ENCODE results near the gene PBLD. TPM values are rescaled to one million over a fixed set of nuclear protein-coding genes. Genes with fewer than 3 reads are reported as not detected.

Gene PBLD
- total and polyA plus RNA-seq, 9 of the 15 experiments (the other 6 are each of a cell fraction or from before 2014, with no cell fraction given): 1.2 to 4.3 (median 2.5) TPM

DNA sequence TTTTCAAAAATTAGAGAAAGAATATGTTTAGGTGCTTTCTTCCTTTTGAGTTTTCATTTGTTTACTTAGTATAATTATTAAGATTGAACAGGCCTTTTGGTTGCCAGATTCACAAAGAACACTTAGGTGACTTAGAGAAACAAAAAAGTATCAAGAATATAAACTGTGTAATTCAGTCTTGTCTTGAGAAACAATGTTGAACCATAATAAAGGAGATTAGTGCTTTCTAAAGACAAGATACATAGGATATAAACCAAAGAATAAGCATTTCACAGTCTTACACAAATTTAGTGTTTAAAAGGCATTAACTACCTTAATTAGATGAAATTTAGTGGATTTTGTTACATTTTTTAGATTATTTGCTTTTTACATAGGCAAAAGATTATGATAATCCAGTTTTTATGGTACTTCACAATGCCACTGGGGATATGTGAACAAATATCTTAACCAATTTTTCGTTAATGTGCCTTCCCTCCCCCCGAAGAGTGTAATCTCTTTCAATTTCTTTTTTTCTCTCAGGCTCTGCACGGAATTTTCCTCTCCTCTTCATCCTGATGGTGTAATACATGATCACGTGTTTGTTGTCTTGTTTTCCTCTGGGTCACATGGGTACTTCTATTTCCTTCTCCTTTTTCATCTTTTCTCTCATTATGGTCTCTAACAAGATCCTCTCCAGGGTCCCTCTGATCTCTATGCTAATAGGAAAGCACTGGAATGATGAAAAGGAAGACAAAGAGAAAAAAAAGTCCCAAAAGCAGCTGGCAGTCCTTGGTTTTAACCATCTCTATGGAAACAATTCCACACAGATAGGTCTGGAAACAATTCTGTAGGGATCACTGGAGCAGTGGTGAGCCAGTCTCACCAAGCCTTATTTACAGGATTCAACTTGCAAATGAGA is 4.6 kb downstream of the PBLD start (continued):
- TF ChIP-seq, protein P1, sequence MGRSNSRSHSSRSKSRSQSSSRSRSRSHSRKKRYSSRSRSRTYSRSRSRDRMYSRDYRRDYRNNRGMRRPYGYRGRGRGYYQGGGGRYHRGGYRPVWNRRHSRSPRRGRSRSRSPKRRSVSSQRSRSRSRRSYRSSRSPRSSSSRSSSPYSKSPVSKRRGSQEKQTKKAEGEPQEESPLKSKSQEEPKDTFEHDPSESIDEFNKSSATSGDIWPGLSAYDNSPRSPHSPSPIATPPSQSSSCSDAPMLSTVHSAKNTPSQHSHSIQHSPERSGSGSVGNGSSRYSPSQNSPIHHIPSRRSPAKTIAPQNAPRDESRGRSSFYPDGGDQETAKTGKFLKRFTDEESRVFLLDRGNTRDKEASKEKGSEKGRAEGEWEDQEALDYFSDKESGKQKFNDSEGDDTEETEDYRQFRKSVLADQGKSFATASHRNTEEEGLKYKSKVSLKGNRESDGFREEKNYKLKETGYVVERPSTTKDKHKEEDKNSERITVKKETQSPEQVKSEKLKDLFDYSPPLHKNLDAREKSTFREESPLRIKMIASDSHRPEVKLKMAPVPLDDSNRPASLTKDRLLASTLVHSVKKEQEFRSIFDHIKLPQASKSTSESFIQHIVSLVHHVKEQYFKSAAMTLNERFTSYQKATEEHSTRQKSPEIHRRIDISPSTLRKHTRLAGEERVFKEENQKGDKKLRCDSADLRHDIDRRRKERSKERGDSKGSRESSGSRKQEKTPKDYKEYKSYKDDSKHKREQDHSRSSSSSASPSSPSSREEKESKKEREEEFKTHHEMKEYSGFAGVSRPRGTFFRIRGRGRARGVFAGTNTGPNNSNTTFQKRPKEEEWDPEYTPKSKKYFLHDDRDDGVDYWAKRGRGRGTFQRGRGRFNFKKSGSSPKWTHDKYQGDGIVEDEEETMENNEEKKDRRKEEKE (IDR thresholded peaks at IDR 0.05; ENCODE audit: borderline replicate concordance in 1 of 2, control insufficient read depth in 1 of 2, low read depth in 2 of 2, low read length in 1 of 2): 0 out of 4 replicates have a peak, but pooled peaks of 1 of the 2 experiments have one; percentile 4
- TF ChIP-seq DNMT1 (IDR thresholded peaks at IDR 0.05) (0 out of 2 replicates have a peak, but pooled peaks have one; percentile 38), ZKSCAN1 (IDR thresholded peaks at IDR 0.05; ENCODE audit: low read depth, low read length) (no peak), ZNF766 (CRISPR knock-in tag; conservative IDR thresholded peaks at IDR 0.05) (no peak), RCOR1 (IDR thresholded peaks at IDR 0.05; ENCODE audit: borderline replicate concordance in 1 of 2, low read depth in 2 of 2, low read length in 2 of 2) (no peak), MYC (IDR thresholded peaks at IDR 0.05; ENCODE audit: low read depth, low read length) (0 out of 2 replicates have a peak, but pooled peaks have one; percentile 20), MYC (CRISPR knock-in tag; IDR thresholded peaks at IDR 0.05; ENCODE audit: borderline replicate concordance, low read depth) (no peak), ZFP30 (CRISPR knock-in tag; IDR thresholded peaks at IDR 0.05; ENCODE audit: borderline replicate concordance) (0 out of 2 replicates have a peak, but pooled peaks have one; percentile 48), ERF (CRISPR knock-in tag; IDR thresholded peaks at IDR 0.05) (no peak), ZNF3 (CRISPR knock-in tag; IDR thresholded peaks at IDR 0.05) (0 out of 2 replicates have a peak, but pooled peaks have one; percentile 49), PPARD (CRISPR knock-in tag; IDR thresholded peaks at IDR 0.05) (no peak), PURB (CRISPR knock-in tag; IDR thresholded peaks at IDR 0.05; ENCODE audit: low read depth) (no peak), DDX20 (tag; IDR thresholded peaks at IDR 0.05; ENCODE audit: low read depth) (no peak; the same call in 1 of the 2 replicates), FOXK2 (conservative IDR thresholded peaks at IDR 0.05 in 1 of 2, IDR thresholded peaks at IDR 0.05 in 1 of 2; ENCODE audit: low read depth in 2 of 2) (peak; percentile 77 to 81), PHB (CRISPR knock-in tag; IDR thresholded peaks at IDR 0.05) (no peak), DACH1 (IDR thresholded peaks at IDR 0.05; ENCODE audit: partially characterized antibody) (no peak)
- TF ChIP-seq, protein P2, sequence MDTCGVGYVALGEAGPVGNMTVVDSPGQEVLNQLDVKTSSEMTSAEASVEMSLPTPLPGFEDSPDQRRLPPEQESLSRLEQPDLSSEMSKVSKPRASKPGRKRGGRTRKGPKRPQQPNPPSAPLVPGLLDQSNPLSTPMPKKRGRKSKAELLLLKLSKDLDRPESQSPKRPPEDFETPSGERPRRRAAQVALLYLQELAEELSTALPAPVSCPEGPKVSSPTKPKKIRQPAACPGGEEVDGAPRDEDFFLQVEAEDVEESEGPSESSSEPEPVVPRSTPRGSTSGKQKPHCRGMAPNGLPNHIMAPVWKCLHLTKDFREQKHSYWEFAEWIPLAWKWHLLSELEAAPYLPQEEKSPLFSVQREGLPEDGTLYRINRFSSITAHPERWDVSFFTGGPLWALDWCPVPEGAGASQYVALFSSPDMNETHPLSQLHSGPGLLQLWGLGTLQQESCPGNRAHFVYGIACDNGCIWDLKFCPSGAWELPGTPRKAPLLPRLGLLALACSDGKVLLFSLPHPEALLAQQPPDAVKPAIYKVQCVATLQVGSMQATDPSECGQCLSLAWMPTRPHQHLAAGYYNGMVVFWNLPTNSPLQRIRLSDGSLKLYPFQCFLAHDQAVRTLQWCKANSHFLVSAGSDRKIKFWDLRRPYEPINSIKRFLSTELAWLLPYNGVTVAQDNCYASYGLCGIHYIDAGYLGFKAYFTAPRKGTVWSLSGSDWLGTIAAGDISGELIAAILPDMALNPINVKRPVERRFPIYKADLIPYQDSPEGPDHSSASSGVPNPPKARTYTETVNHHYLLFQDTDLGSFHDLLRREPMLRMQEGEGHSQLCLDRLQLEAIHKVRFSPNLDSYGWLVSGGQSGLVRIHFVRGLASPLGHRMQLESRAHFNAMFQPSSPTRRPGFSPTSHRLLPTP (IDR thresholded peaks at IDR 0.05; ENCODE audit: borderline replicate concordance, extremely low read depth, insufficient read length): no peak
- TF ChIP-seq, protein P3, sequence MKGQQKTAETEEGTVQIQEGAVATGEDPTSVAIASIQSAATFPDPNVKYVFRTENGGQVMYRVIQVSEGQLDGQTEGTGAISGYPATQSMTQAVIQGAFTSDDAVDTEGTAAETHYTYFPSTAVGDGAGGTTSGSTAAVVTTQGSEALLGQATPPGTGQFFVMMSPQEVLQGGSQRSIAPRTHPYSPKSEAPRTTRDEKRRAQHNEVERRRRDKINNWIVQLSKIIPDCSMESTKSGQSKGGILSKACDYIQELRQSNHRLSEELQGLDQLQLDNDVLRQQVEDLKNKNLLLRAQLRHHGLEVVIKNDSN (CRISPR knock-in tag; IDR thresholded peaks at IDR 0.05): peak; percentile 53; the same call in 1 of the 2 replicates
